HG02943 (cell line): ENCODE measurements around the gene ATP8A2.
"Not testable (repeated sequence)": the region's sequence is repeated elsewhere in the genome, so short reads cannot be mapped to it uniquely, and the experiment has no call there.

Source experiments
- ATAC-seq: cut with Tn5 transposase; IDR thresholded peaks from one replicate; pipeline ENCODE4 v1.9.1; 2021; ENCODE audit warnings: mild to moderate bottlenecking, low read depth, moderate library complexity; ENCODE audit not compliant: unreplicated experiment

The ATP8A2 gene

GRCh38 chr13:25371875-25372283 is at the start of gene ATP8A2:
Gene ATP8A2, plus strand, starts transcription at chr13:25371974. Its CDS starts 239 bp downstream, at chr13:25372213.
- ATAC-seq = no peak

GRCh38 chr13:25324100-25324499 is 47.7 kb upstream of the ATP8A2 start:
- ATAC-seq = no peak

GRCh38 chr13:25329706-25330105 is 42.1 kb upstream of the ATP8A2 start:
- ATAC-seq = no peak

GRCh38 chr13:25330541-25330940 is 41.2 kb upstream of the ATP8A2 start:
- no peak for ATAC-seq

DNA sequence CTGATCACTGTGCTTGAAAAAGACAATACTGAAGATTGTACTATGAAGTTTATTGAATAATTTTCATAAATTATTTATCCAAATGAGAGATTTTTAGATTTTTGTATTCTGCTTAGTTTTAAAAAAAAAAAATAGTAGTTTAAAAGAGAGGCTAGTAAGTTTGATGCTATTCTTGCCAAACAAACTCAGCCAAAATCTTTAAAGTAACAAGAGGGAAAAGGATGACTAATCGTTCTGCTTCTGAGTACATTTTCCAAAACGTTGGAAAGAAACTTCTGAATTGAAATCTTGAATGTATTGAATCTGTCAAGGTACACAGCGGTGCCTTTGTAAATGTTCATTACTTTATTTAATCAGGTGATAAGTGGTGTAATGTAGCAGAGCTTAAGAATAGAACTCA is 35.9 kb upstream of the ATP8A2 start:
- ATAC-seq = no peak

DNA sequence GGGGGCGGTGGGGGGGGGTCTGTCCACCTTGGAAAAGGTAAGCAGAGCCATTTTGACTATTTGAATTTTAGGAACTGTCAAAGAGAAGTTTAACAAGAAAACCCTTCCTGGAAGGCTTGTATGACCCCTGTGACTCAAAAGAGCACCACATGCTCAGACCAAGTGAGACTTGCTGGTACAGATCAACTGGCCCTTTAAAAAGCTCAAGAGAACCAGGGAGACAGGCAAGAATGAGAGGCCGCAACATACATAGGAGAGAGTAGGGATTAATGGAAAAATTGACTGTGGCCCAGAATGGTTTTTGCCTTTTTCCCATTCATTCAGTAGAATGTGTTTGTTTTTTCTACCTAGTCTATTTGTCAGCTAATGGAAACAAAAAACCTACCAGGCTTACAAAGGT is 26.2 kb upstream of the ATP8A2 start:
- no peak for ATAC-seq

DNA sequence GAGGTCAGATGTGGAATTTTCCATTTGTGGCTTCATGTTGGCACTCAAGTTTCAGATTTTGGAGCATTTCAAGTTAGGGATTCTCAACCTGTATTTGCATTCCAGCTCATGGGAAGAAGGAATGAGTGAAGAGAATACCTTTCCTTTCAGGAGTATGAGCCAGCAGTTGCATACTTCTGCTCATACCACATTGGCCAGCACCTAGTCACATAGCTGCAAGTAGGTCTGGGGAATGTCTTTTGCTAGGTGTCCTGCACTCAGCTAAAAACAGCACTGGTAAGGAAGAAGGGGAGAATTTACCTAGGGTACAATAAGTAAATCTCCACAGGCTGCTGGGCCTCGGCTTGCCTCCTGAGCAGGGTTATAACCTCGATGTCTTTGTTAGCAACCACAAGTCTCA is 24.6 kb upstream of the ATP8A2 start:
- ATAC-seq = no peak

- ATAC-seq = no peak
Measured at GRCh38 chr13:25351404-25351803, 20.4 kb upstream of the ATP8A2 start.

DNA sequence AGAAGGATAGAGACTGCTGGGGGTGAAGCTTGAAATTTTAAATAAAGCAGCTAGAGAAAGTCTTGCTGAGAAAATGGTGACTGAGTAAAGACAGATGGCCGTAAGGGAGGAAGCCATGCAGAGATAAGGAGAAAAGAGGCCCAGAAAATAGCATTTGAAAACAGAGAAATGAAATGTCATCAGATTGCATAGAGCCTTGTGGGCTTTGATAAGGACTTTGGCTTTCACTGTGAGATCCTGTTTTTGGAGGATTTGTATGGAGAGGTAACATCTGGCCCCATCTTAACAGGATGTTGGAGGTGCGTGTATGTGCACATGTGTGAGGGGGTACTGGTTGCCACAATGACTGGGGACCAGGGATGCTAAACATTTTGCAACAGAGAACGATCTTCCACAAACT is 19.5 kb upstream of the ATP8A2 start:
- no peak for ATAC-seq

- no peak for ATAC-seq
Measured at GRCh38 chr13:25352806-25353205, 19.0 kb upstream of the ATP8A2 start.

GRCh38 chr13:25353344-25353743 is 18.4 kb upstream of the ATP8A2 start:
- no peak for ATAC-seq

DNA sequence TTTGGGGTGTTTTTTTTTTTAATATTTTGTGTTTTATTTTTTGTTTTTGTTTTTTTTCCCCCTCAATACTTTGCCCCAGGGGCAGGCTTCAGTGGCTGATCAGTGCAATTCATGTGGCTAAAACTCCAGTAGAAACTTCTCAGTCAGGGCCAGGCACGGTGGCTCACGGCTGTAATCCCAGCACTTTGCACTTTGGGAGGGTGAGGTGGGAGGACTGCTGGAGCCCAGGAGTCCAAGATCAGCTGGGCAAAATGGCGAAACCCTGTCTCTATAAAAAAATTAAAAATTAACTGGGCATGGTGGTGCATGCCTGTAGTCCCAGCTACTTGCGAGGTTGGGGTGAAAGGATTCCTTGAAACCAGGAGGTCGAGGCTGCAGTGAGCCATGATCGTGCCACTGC is 17.4 kb upstream of the ATP8A2 start:
- ATAC-seq = no peak

DNA sequence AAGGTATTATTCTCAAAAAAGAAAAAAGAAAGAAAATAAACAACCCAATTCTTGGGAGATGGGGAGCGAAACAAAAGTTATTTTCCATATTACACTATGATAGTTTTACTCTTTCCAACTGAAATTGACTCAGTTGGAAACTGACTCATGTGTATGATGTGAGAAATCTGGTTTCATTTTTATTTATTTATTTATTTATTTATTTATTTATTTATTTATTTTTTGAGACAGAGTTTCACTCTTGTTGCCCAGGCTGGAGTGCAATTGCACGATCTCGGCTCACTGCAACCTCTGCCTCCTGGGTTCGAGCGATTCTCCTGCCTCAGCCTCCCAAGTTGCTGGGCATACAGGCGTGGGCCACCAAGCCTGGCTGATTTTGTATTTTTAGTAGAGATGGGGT is 11.3 kb upstream of the ATP8A2 start:
- ATAC-seq = not testable (repeated sequence)

- ATAC-seq = no peak
Measured at GRCh38 chr13:25365720-25366235, 6.0 kb upstream of the ATP8A2 start.

DNA sequence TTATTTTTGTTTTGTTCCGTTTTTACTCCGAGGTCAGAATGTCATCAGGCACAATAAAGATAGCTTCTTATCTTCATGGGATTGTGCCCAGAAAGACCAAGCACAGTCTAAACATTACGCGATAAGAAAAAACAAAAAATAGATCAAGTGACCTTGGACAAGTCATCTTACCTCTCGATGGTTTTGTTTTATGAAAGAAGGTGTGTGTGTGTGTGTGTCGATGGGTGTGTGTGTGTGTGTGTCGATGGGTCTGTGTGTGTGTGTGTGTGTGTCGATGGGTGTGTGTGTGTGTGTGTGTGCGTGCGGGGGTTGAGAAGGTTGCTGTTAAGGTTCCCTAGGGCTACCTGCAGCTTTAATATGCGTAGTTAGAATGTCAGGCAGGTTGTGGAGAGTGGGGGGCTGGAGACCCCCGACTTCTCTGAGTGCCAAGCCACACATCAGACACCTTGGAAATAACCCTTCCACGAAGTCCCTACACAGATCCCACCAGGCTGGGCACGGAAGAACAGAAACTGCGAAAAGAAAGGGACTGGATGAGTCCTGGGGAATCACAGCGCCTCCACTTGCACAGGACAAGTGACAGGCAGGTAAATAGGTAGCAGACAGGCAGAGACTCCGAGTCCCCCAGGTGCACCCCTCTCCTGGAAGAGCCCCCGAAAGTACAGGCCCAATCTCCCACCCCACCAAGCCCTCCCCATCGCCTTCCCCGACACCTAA is 458 bp upstream of the ATP8A2 start:
- ATAC-seq = no peak

DNA sequence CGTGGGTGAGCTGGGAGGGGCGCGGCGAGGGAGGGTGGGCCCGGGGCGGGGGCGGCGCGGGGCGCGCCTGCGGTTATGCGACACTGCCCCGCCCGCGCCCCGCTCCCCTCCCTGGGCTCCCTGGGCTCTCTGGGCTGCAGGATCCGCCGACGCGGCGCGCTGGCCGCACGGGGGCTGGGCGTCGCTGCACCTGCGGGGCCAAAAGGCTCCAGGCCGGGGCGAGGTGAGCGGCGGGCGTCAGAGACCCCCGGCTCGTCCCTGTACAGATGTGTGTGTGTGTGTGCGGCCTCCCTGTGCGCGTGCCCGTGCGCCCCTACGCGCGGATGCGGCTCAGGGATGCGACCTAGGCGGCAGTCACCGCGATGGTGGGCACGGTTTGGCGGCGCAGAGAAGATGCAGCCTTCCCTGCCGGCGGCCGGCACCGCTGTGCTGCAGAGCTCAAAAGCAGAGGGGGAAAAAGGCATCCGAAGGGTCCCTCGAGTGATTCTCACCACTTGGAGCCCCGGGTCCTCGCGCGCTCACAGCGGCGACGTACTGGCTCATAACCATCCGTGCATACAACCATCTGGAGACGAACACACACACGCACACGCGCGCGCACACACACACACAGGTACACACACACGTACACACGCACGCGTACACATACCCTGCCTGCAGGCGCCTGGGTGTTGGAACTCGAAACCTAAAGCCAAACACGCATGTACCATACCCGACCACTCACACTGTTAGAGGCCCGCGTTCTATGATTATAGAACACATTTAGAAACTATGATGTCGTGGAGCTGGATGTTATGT is 709 bp downstream of the ATP8A2 start:
- ATAC-seq = no peak

GRCh38 chr13:25375727-25376358 is 4.1 kb downstream of the ATP8A2 start:
- no peak for ATAC-seq

DNA sequence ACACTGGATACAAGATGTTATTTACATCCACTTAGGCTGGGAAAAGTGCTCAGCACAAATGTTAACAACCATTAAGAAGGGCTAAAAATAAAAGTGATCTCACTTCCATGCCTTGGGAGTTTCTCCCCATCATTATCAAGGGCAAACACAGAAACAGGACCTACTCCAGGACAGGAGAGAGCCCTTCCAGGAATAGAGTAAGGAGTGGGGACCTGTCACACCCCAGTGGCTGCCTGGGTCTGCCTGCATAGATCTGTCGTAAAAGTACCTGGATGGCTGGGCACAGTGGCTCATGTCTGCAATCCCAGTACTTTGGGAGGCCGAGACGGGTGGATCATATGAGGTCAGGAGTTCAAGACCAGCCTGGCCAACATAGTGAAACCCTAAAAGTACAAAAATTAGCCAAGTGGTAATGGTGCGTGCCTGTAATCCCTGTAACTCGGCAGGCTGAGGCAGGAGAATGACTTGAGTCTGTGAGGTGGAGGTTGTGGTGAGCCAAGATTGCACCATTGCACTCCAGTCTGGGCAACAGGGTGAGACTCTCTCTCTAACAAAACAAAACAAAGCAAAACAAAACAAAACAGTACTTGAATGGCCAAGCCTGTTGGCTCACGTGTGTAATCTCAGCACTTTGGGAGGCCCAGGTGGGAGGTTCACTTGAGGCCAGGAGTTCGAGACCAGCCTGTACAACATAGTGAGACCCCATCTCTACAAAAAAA is 5.6 kb downstream of the ATP8A2 start:
- no peak for ATAC-seq

DNA sequence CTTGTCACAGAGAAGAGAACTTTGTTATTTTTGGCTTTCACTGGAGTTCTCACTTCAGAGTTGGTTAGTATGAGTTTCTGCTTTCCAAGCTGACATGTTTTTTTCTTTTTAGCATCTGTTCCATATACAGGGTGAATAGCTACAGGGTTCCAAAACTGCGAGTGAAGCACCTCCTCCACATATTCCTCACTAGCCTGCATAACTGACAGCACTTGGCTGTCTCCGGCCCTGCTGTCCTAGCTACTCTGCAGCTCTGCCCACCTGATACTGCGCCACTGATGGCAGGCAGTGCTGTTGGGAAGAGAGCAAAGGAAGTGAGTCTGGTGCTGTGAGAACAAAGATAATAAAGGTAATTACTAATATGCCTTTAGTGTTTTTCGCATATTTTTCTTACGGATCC is 6.8 kb downstream of the ATP8A2 start:
- ATAC-seq = no peak

DNA sequence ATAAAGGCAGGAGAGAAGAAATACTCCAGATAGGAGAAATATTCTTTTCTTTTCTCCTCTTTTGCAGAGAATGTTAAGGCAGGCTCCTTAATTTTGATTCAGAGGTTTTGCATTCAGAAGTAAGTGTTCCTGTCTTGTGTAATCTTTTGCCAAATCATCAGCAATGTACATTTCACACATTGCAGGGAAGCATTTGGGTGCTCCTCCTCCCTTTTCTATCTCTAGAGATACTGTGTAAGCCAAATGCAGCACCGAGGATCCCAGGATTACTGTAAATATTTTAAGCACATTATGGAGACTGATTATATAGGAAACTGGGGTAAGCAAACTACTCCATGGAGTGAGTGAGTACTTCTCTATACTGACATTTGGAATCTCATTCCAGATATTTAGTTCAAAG is 7.2 kb downstream of the ATP8A2 start:
- no peak for ATAC-seq

DNA sequence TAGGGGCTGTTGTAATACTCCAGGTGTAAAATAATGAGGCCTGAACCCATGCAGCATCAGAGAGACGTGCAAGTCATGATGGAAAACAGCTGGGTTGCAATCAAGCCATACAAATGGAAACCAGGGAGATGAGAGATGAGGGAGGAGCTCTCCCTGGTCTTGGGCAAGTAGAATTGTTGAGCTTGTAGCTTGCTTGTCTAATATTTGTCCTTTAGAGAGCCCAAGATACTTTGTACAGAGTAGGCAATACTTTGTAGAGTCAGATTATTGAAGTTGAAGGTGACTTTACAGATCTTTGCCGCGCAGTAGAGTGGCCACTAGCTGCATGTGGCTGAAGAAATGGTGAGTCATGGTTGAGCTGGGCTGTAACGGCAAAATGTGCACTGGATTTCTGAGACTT is 8.3 kb downstream of the ATP8A2 start:
- ATAC-seq = no peak
